ENCODE measurements around the gene SLC9A9.
A peak's percentile ranks its signal among the peaks of the same experiment; 100 is the strongest.
"Not testable (repeated sequence)": the region's sequence is repeated elsewhere in the genome, so short reads cannot be mapped to it uniquely, and the experiment has no call there.

SLC9A9 gene

GRCh38 chr3:143535994-143536784 is 312.1 kb downstream of the SLC9A9 start:
- no peak for DNase-seq

DNA sequence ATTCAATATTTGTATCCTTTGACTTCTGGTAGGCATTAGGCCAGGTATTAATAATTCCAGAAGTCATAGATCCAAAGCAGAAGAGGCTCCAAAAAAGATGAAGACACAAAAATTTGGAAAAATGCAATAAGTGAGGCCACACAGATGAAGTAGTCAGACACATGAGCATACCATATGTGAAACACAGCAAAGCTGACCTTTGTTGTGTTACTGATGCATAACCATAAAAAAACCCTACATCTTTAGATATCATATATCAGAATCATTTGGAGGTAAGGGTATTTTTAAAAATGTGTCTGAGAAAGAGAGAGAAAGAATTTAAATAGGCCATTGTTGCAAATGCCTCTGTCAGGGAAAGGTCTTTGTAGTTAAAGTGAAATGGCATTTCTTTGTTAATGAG is 314.9 kb downstream of the SLC9A9 start:
- DNase-seq = no peak

DNA sequence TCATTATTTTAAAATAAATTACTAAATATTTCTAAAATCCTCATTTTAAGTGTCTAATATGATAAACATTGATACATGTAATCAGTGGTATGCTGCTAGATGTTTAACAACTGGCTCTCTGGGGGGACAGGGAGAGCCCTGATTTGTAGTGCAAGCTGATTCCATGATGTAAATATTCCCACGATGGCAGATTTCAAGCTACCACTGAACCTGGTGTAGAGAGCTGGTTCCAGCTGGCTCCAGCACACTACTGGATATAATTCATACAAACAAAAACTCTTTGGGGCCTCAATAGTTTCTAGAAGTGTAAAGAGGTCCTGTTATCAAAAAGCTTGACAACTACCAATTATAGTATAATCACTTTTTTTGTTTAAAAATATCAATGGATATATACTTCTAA is 316.2 kb downstream of the SLC9A9 start:
- no peak for DNase-seq

GRCh38 chr3:143531101-143531500 is 317.2 kb downstream of the SLC9A9 start:
- no peak for DNase-seq

DNA sequence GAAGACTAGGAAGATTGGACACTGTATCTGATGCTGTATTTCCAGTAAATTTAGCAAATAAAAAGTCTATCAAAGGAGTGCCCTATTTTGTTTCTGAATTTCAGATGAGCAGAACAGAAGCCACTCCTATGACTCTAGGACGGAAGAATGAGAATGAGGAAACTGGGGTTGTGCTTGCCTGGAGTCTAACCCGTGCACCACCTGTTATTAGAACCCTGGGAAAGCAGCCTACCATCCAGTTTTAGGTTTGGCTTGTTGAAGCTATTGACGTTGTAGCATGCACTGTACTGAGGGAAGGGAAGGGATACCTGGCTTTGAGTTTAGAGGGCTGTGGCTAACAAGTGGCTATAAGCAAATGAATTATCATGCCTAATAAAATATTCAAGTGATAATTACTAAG is 318.5 kb downstream of the SLC9A9 start:
- DNase-seq = no peak

GRCh38 chr3:143529018-143529478 is 319.2 kb downstream of the SLC9A9 start:
- DNase-seq = no peak

GRCh38 chr3:143526011-143526545 is 322.2 kb downstream of the SLC9A9 start:
- DNase-seq = no peak

GRCh38 chr3:143525408-143525807 is 322.9 kb downstream of the SLC9A9 start:
- no peak for DNase-seq

DNA sequence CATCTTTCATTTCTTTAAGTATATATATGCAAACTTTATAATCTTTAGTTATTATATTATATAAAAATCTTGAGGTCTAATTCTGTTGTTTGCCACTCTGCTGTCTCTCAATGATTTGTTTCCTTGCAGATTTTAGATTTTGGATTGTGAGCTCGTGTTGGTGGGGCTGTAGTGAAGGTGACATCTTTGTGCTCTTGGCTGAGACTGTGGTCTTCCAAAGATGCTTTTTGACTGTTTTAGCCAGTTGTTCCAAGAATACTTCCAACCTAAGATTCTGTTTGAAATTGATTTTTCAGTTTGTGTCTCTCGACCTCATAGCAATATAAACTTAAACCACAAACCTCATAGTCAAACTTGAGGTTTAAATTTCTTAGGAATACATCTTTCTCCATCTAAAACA is 326.5 kb downstream of the SLC9A9 start:
- no peak for DNase-seq

GRCh38 chr3:143517131-143517530 is 331.1 kb downstream of the SLC9A9 start:
- not testable (repeated sequence) for DNase-seq

- DNase-seq = no peak
Observed at GRCh38 chr3:143514874-143515273, 333.4 kb downstream of the SLC9A9 start.

GRCh38 chr3:143514109-143514508 is 334.2 kb downstream of the SLC9A9 start:
- DNase-seq = no peak

GRCh38 chr3:143511174-143511879 is 336.9 kb downstream of the SLC9A9 start:
- DNase-seq = no peak

- no peak for DNase-seq
Observed at GRCh38 chr3:143510601-143511000, 337.7 kb downstream of the SLC9A9 start.

DNA sequence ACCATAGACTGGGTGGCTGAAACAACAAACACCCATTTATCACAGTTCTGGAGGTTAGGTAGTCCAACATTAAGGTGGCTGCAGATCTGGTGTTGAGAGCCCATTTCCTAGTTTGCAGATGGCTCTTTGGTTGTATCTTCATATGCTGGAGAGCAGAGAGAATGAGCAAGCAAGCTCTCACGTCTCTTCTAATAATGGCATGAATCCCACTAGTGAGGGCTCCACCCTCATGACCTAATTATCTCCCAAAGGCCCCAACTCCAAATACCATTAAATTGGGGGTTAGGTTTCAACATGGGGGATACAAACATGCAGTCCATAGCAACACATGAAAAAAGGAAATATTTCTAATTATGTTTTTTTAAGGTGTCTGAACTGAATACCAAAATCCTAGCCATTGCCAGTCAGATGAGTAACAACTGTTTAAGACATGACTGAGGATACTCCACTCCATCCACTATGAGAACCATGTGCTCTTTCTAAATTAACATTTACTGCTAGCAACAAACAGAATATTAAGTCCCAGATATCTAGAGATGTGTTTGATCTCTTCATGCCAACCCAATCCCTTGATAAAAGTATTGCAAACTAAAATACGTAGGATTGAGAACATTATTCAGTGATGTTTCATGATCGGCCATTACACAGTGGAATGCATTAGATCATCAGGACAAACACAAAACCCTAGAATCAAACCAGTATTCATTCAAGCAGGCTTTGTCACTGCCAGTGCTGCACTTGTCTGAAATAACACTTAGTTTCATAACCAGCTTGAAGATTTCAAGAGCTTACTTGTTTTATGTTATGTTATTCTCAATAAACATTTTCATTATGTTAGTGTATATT is 340.3 kb downstream of the SLC9A9 start:
- DNase-seq = peak; percentile 15

- DNase-seq = no peak
Observed at GRCh38 chr3:143506190-143506589, 342.1 kb downstream of the SLC9A9 start.

GRCh38 chr3:143503325-143503885 is 344.9 kb downstream of the SLC9A9 start:
- DNase-seq = no peak

- DNase-seq = no peak
Observed at GRCh38 chr3:143502081-143502480, 346.2 kb downstream of the SLC9A9 start.

DNA sequence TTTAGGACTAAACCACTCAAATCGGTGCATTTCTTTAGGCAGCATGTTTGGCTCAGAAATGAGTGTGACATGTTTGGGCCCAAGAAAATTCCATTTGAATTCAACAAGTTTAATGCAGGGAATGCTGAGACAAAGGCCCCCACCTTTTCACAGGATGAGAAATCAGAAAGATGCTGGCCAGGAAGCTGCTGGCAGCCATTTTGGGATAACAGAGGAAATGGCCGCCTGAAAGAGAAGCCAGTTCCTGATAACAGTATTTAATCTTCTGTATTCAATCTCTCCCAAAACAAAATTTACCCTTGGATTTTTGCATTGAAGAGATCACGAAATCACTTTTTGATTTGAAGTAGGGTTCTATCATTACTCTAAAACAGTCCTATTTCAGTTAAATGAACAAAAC is 350.9 kb downstream of the SLC9A9 start:
- no peak for DNase-seq

- no peak for DNase-seq
Observed at GRCh38 chr3:143496191-143496590, 352.1 kb downstream of the SLC9A9 start.

GRCh38 chr3:143495527-143495926 is 352.7 kb downstream of the SLC9A9 start:
- no peak for DNase-seq

- DNase-seq = no peak
Observed at GRCh38 chr3:143486611-143487010, 361.7 kb downstream of the SLC9A9 start.

All from 8988T (cell line).